Fibroblast of lung (primary cell): Measurements from ENCODE around the gene PPIB. TPM values are rescaled to one million over a fixed set of nuclear protein-coding genes. Genes with fewer than 3 reads are reported as not detected.

Source experiments
- DNase-seq, 2 donors: peaks; one replicate each; pipeline versions ENCODE4 v3.0.0 to v3.0.0-alpha.2; 2010; ENCODE audit warnings: low read depth in 2 of 2
- H2AFZ ChIP-seq: 2 replicates; pipeline ENCODE4 v1.5.1; 2012; ENCODE audit warnings: low read length, control low read depth, inconsistent platforms
- H3K27ac ChIP-seq: 2 replicates; pipeline ENCODE4 v1.5.1; 2011; ENCODE audit warnings: low read length, control low read depth; ENCODE audit not compliant: insufficient read depth
- H3K27me3 ChIP-seq: 2 replicates; pipeline ENCODE4 v1.5.1; 2011; ENCODE audit warnings: mild to moderate bottlenecking, low read length; ENCODE audit not compliant: control insufficient read depth, insufficient read depth
- H3K36me3 ChIP-seq: 2 replicates; pipeline ENCODE4 v1.5.1; 2011; ENCODE audit warnings: low read length; ENCODE audit not compliant: control insufficient read depth, insufficient read depth
- H3K4me1 ChIP-seq: 2 replicates; pipeline ENCODE4 v1.5.1; 2011; ENCODE audit warnings: low read length; ENCODE audit not compliant: control insufficient read depth, insufficient read depth; ENCODE audit errors: extremely low read depth
- H3K4me2 ChIP-seq: 2 replicates; pipeline ENCODE4 v1.5.1; 2011; ENCODE audit warnings: low read length, control low read depth; ENCODE audit not compliant: insufficient read depth; ENCODE audit errors: extremely low read depth
- H3K4me3 ChIP-seq, 4 experiments: fragments of 200-600 bp in 1 of 4; sonication (generic) in 1 of 4; replicated peaks in 1 of 4; 2 replicates each; pipeline ENCODE4 v1.5.1; 2011 to 2016; ENCODE audit warnings: low read length in 4 of 4, low read depth in 3 of 4, mild to moderate bottlenecking in 3 of 4, control low read depth in 2 of 4, inconsistent platforms in 1 of 4, mixed read lengths in 1 of 4; ENCODE audit not compliant: insufficient read depth in 1 of 4; ENCODE audit errors: control extremely low read depth in 1 of 4
- H3K79me2 ChIP-seq: 2 replicates; pipeline ENCODE4 v1.5.1; 2012; ENCODE audit warnings: mild to moderate bottlenecking, low read length, inconsistent platforms; ENCODE audit not compliant: control insufficient read depth, insufficient read depth
- H3K9ac ChIP-seq: 2 replicates; pipeline ENCODE4 v1.5.1; 2011; ENCODE audit warnings: mild to moderate bottlenecking, low read length, control low read depth; ENCODE audit not compliant: insufficient read depth
- H3K9me3 ChIP-seq: 2 replicates; pipeline ENCODE4 v1.5.1; 2012; ENCODE audit warnings: low read depth, low read length; ENCODE audit not compliant: control insufficient read depth, insufficient read depth
- H4K20me1 ChIP-seq: 2 replicates; pipeline ENCODE4 v1.5.1; 2011; ENCODE audit warnings: low read length; ENCODE audit not compliant: control insufficient read depth, insufficient read depth; ENCODE audit errors: extremely low read depth
- CTCF ChIP-seq, 2 donors: IDR thresholded peaks in 1 of 2; conservative IDR thresholded peaks in 1 of 2; 1 replicate in 1 of 2; 2 replicates in 1 of 2; pipeline ENCODE4 v1.5.1; 2011 to 2012; ENCODE audit warnings: low read length in 2 of 2, control low read depth in 1 of 2, inconsistent platforms in 1 of 2, low read depth in 1 of 2, mild to moderate bottlenecking in 1 of 2
- EZH2 ChIP-seq: IDR thresholded peaks from 2 replicates; pipeline ENCODE4 v1.5.1; 2012; ENCODE audit warnings: low read length, control low read depth, mild to moderate bottlenecking; ENCODE audit errors: missing control alignments
- polyA plus RNA-seq, 2 donors: library from polyadenylated mRNA; depleted of rRNA in 1 of 2; stranded (reverse) in 1 of 2; unstranded in 1 of 2; fragments of >200 nt; gene quantifications; 2 replicates each; pipeline ENCODE4 v1.2.1, GENCODE V29; 2011 to 2012; ENCODE audit warnings: missing spikeins in 1 of 2
- total RNA-seq: library from RNA; depleted of rRNA; stranded (reverse); fragments of >200 nt; gene quantifications from 2 replicates; pipeline ENCODE4 v1.2.1, GENCODE V29; 2014

PPIB gene
- total and polyA plus RNA-seq, 2 donors (not counting 1 experiment from before 2014, with no cell fraction given) = 639 to 1,174 TPM

GRCh38 chr15:64185146-64185911 is 22.5 kb upstream of the PPIB start:
- Histone ChIP-seq H3K27me3 (no peaks in the 10 kb centered on the region), H3K9me3 (no peaks in the 10 kb centered on the region), H3K4me2 (no peak overlapping the region), H3K4me3 (no peak overlapping the region), H3K9ac (no peak overlapping the region), H2AFZ (no peak overlapping the region), H3K4me1 (no peaks in the 10 kb centered on the region), H3K36me3 (peaks cover 2% of the 10 kb centered on the region), H4K20me1 (no peaks in the 10 kb centered on the region), H3K79me2 (no peaks in the 10 kb centered on the region), H3K27ac (no peak overlapping the region)
- no peak for TF ChIP-seq EZH2
- no peak for TF ChIP-seq CTCF (conservative IDR thresholded peaks at IDR 0.05 in 1 of 2, IDR thresholded peaks at IDR 0.05 in 1 of 2; ENCODE audit: low read depth in 1 of 2, low read length in 2 of 2)
- DNase-seq = no peak

DNA sequence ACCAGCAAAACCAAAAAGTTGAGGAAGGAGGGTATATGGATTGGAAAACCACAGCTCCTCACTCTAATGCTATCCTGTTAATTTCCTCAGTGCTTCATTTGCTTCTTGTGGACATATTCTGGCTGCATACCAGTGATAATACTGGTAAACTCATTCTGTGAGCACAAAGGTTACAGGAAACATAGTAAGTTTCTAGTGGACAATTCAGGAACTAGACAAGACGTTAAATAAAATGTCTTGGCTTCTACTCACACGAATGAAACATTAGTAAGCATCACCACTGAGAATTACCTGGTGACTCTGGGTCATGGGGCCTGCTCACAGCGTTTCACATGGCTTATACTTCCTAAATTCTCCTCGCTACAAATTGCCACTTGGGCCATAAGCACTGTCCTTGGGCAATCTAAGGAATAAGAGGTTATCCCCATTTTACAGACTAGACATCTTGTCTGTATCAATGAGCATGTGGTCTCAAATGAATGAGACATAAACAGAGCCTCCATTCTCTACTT is 20.1 kb upstream of the PPIB start:
- Histone ChIP-seq H3K4me2 (no peak overlapping the region), H4K20me1 (no peaks in the 10 kb centered on the region), H3K36me3 (peaks cover 2% of the 10 kb centered on the region), H3K9ac (no peak overlapping the region), H3K79me2 (no peaks in the 10 kb centered on the region), H3K9me3 (no peaks in the 10 kb centered on the region), H3K27me3 (no peaks in the 10 kb centered on the region), H3K4me1 (no peaks in the 10 kb centered on the region), H3K4me3 (no peak overlapping the region), H2AFZ (no peak overlapping the region), H3K27ac (no peak overlapping the region)
- DNase-seq = no peak
- TF ChIP-seq EZH2 (no peak), CTCF (conservative IDR thresholded peaks at IDR 0.05 in 1 of 2, IDR thresholded peaks at IDR 0.05 in 1 of 2; ENCODE audit: low read depth in 1 of 2, low read length in 2 of 2) (no peak)

GRCh38 chr15:64180235-64180824 is 17.5 kb upstream of the PPIB start:
- Histone ChIP-seq H4K20me1 (no peaks in the 10 kb centered on the region), H3K79me2 (no peaks in the 10 kb centered on the region), H3K9me3 (no peaks in the 10 kb centered on the region), H3K4me2 (no peak overlapping the region), H3K9ac (no peak overlapping the region), H2AFZ (no peak overlapping the region), H3K4me3 (no peak overlapping the region), H3K4me1 (no peaks in the 10 kb centered on the region), H3K36me3 (no peaks in the 10 kb centered on the region), H3K27ac (no peak overlapping the region), H3K27me3 (no peaks in the 10 kb centered on the region)
- no peak for TF ChIP-seq EZH2
- TF ChIP-seq CTCF (conservative IDR thresholded peaks at IDR 0.05 in 1 of 2, IDR thresholded peaks at IDR 0.05 in 1 of 2; ENCODE audit: low read depth in 1 of 2, low read length in 2 of 2) = no peak
- no peak for DNase-seq
